GM12872 (cell line): Measurements from ENCODE around the gene ABCC1.

ENCODE experiments used
- CTCF ChIP-seq: IDR thresholded peaks from 3 replicates; pipeline ENCODE4 v1.5.1; 2011; ENCODE audit warnings: low read depth, mild to moderate bottlenecking, low read length, moderate library complexity; ENCODE audit not compliant: insufficient read depth

ABCC1 gene

GRCh38 chr16:16075488-16076422 is 126.3 kb downstream of the ABCC1 start:
- TF ChIP-seq CTCF = no peak

GRCh38 chr16:16076423-16076813 is 127.0 kb downstream of the ABCC1 start:
- no peak for TF ChIP-seq CTCF

- no peak for TF ChIP-seq CTCF
Measured at GRCh38 chr16:16080465-16081065, 131.1 kb downstream of the ABCC1 start.

GRCh38 chr16:16081141-16081540 is 131.7 kb downstream of the ABCC1 start:
- TF ChIP-seq CTCF = no peak

GRCh38 chr16:16082255-16082654 is 132.8 kb downstream of the ABCC1 start:
- TF ChIP-seq CTCF = no peak

- no peak for TF ChIP-seq CTCF
Measured at GRCh38 chr16:16083421-16084156, 134.2 kb downstream of the ABCC1 start.

GRCh38 chr16:16084874-16085273 is 135.5 kb downstream of the ABCC1 start:
- TF ChIP-seq CTCF = no peak
